HTR-8/SVneo (cell line): ENCODE data around the gene CLDN10.
A peak's percentile ranks its signal among the peaks of the same experiment; 100 is the strongest.
"Not testable (repeated sequence)": the region's sequence is repeated elsewhere in the genome, so short reads cannot be mapped to it uniquely, and the experiment has no call there.

ENCODE experiments used
- DNase-seq: peaks from one replicate; pipeline ENCODE4 v3.0.0; 2011; ENCODE audit warnings: low spot score, mixed read lengths; ENCODE audit not compliant: insufficient read length
- FAIRE-seq: peaks from 2 replicates; lab custom pipeline; 2011; peaks lifted over from hg19 to GRCh38; lab: Jason Lieb, UNC

Gene CLDN10

GRCh38 chr13:95552539-95553441 is at the start of gene CLDN10:
Gene CLDN10 (plus strand): TSS chr13:95552720. CDS start chr13:95552754, 34 bp downstream.
- DNase-seq (no peak), FAIRE-seq (no peak)

GRCh38 chr13:95503662-95504061 is 48.9 kb upstream of the CLDN10 start:
- DNase-seq (no peak), FAIRE-seq (no peak)

GRCh38 chr13:95505265-95505664 is 47.3 kb upstream of the CLDN10 start:
- DNase-seq (no peak), FAIRE-seq (no peak)

- FAIRE-seq, result no peak
- no peak for DNase-seq
Measured at GRCh38 chr13:95505986-95506385, 46.5 kb upstream of the CLDN10 start.

- FAIRE-seq (no peak), DNase-seq (no peak)
Measured at GRCh38 chr13:95507991-95508390, 44.5 kb upstream of the CLDN10 start.

GRCh38 chr13:95508996-95509395 is 43.5 kb upstream of the CLDN10 start:
- no peak for FAIRE-seq
- no peak for DNase-seq

GRCh38 chr13:95509521-95510310 is 42.8 kb upstream of the CLDN10 start:
- peak; percentile 12 for DNase-seq
- no peak for FAIRE-seq

GRCh38 chr13:95510950-95511349 is 41.6 kb upstream of the CLDN10 start:
- no peak for DNase-seq

GRCh38 chr13:95512424-95512823 is 40.1 kb upstream of the CLDN10 start:
- DNase-seq (no peak), FAIRE-seq (no peak)

More at GRCh38 chr13:95510950-95511349, 41.6 kb upstream of the CLDN10 start:
- no peak for FAIRE-seq

GRCh38 chr13:95512957-95513356 is 39.6 kb upstream of the CLDN10 start:
- FAIRE-seq, result no peak

GRCh38 chr13:95515606-95516005 is 36.9 kb upstream of the CLDN10 start:
- not testable (repeated sequence) for DNase-seq

More at GRCh38 chr13:95512957-95513356, 39.6 kb upstream of the CLDN10 start:
- DNase-seq, result no peak

GRCh38 chr13:95516021-95516420 is 36.5 kb upstream of the CLDN10 start:
- no peak for DNase-seq
- FAIRE-seq, result no peak

More at GRCh38 chr13:95515606-95516005, 36.9 kb upstream of the CLDN10 start:
- not testable (repeated sequence) for FAIRE-seq

GRCh38 chr13:95516492-95516891 is 36.0 kb upstream of the CLDN10 start:
- FAIRE-seq (no peak), DNase-seq (no peak)

- FAIRE-seq, result no peak
- DNase-seq, result no peak
Measured at GRCh38 chr13:95523598-95523997, 28.9 kb upstream of the CLDN10 start.

GRCh38 chr13:95524264-95524901 is 28.1 kb upstream of the CLDN10 start:
- DNase-seq (no peak), FAIRE-seq (no peak)

- no peak for FAIRE-seq
- no peak for DNase-seq
Measured at GRCh38 chr13:95527955-95528354, 24.6 kb upstream of the CLDN10 start.

GRCh38 chr13:95530178-95530577 is 22.3 kb upstream of the CLDN10 start:
- peak; percentile 30 for DNase-seq
- FAIRE-seq, result no peak

GRCh38 chr13:95533545-95534160 is 18.9 kb upstream of the CLDN10 start:
- no peak for FAIRE-seq
- DNase-seq, result no peak

GRCh38 chr13:95535243-95535642 is 17.3 kb upstream of the CLDN10 start:
- no peak for FAIRE-seq
- DNase-seq, result peak; percentile 7

- no peak for FAIRE-seq
- DNase-seq, result peak; percentile 9
Measured at GRCh38 chr13:95536632-95537241, 15.8 kb upstream of the CLDN10 start.
